Common myeloid progenitor, CD34-positive (primary cell): ENCODE data around the gene DCLRE1C.
"Not testable (repeated sequence)": the region's sequence is repeated elsewhere in the genome, so short reads cannot be mapped to it uniquely, and the experiment has no call there.

ENCODE experiments used
- CTCF ChIA-PET: fragments of 350-600 bp; sonication (Branson Sonifier 250); formaldehyde crosslinking; loops from one replicate; lab custom pipeline; 2021; ENCODE audit warnings: antibody characterized with exemption; lab: Charles Lee
- POLR2A ChIA-PET: fragments of 350-600 bp; sonication (Branson Sonifier 250); formaldehyde crosslinking; loops from one replicate; lab custom pipeline; 2021; ENCODE audit warnings: antibody characterized with exemption; lab: Charles Lee
- DNase-seq, 3 donors: peaks; one replicate each; pipeline versions ENCODE4 v3.0.0 to v3.0.0-alpha.2; 2013
- H3K27ac ChIP-seq, 2 experiments: 1 replicate in 1 of 2; 2 replicates in 1 of 2; pipeline ENCODE4 v1.7.0; 2013; ENCODE audit warnings: inconsistent platforms in 2 of 2, low read length in 2 of 2, mild to moderate bottlenecking in 2 of 2, low read depth in 1 of 2, moderate library complexity in 1 of 2; ENCODE audit not compliant: severe bottlenecking in 2 of 2, insufficient read depth in 1 of 2, poor library complexity in 1 of 2
- H3K27me3 ChIP-seq, 5 experiments: replicated peaks in 2 of 5; 1 replicate in 3 of 5; 2 replicates in 2 of 5; pipeline versions ENCODE4 v1.6.1 to v1.7.0; 2013; ENCODE audit warnings: low read length in 4 of 5, mild to moderate bottlenecking in 2 of 5, moderate library complexity in 2 of 5, inconsistent platforms in 1 of 5; ENCODE audit not compliant: insufficient read depth in 5 of 5, control insufficient read depth in 4 of 5
- H3K36me3 ChIP-seq, 4 experiments: 1 replicate in 2 of 4; 2 replicates in 2 of 4; pipeline versions ENCODE4 v1.6.1 to v1.7.0; 2013; ENCODE audit warnings: low read length in 3 of 4, control low read depth in 1 of 4, mild to moderate bottlenecking in 1 of 4; ENCODE audit not compliant: control insufficient read depth in 4 of 4, insufficient read depth in 4 of 4
- H3K4me1 ChIP-seq, 4 experiments: 1 replicate in 3 of 4; 2 replicates in 1 of 4; pipeline versions ENCODE4 v1.6.1 to v1.7.1; 2013; ENCODE audit warnings: low read length in 3 of 4, mild to moderate bottlenecking in 3 of 4, control low read depth in 1 of 4, inconsistent platforms in 1 of 4, moderate library complexity in 1 of 4; ENCODE audit not compliant: control insufficient read depth in 4 of 4, insufficient read depth in 4 of 4; ENCODE audit errors: control extremely low read depth in 1 of 4
- H3K4me3 ChIP-seq, 7 experiments: 1 replicate in 4 of 7; 2 replicates in 3 of 7; pipeline versions ENCODE4 v1.5.1 to v1.7.0; 2013; ENCODE audit warnings: mild to moderate bottlenecking in 7 of 7, low read length in 6 of 7, moderate library complexity in 6 of 7, inconsistent platforms in 2 of 7, low read depth in 2 of 7, control low read depth in 1 of 7; ENCODE audit not compliant: insufficient read depth in 4 of 7, control insufficient read depth in 1 of 7; ENCODE audit errors: extremely low read depth in 1 of 7
- H3K9me3 ChIP-seq, 5 experiments: 1 replicate in 4 of 5; 2 replicates in 1 of 5; pipeline versions ENCODE4 v1.6.1 to v1.7.1; 2013; ENCODE audit warnings: low read length in 4 of 5, mild to moderate bottlenecking in 2 of 5, inconsistent platforms in 1 of 5, low read depth in 1 of 5, moderate library complexity in 1 of 5; ENCODE audit not compliant: control insufficient read depth in 4 of 5, insufficient read depth in 2 of 5; ENCODE audit errors: control extremely low read depth in 1 of 5
- WGBS: methylation state at CpG from one replicate; pipeline ENCODE4 v1.1.5; 2013; ENCODE audit not compliant: insufficient coverage; 5-methylcytosine and 5-hydroxymethylcytosine counted together

DCLRE1C gene

GRCh38 chr10:14879124-14879927 is 74.6 kb downstream of the DCLRE1C start:
- WGBS: 0% methylated on average over 48 of the region's 60 CpGs
- Histone ChIP-seq H3K36me3 (peaks cover 0 to 15% (median 4%) of the 10 kb centered on the region in 4 experiments), H3K4me3 (peak overlapping the region; percentile 82 to 99 (median 97)), H3K4me1 (peaks cover 5 to 27% (median 21%) of the 10 kb centered on the region in 4 experiments), H3K27ac (peak overlapping the region; percentile 33 to 43), H3K9me3 (no peaks in the 10 kb centered on the region), H3K27me3 (no peaks in the 10 kb centered on the region)
- ChIA-PET POLR2A (interaction anchor here (1.0 kb wide), 1 partner anchor 80 kb away, joined by 3 read pairs; the partner anchor contains the start of gene MEIG1), CTCF (interaction anchor here (0.9 to 2.2 kb wide), 5 partner anchors 11 to 28 kb away, joined by 3 to 14 read pairs (median 3); no protein-coding TSS in a partner anchor)
- peak in 2 of 3 donors; percentile 50 to 62 for DNase-seq

- Histone ChIP-seq H3K27ac (peak within 1 kb of the TSS; percentile 40 to 87), H3K4me3 (peak within 1 kb of the TSS; percentile 82 to 99 (median 97)), H3K27me3 (no peaks in the 10 kb centered on the region), H3K9me3 (no peaks in the 10 kb centered on the region), H3K36me3 (peaks cover 0 to 11% (median 1%) of the 10 kb centered on the region in 4 experiments), H3K4me1 (peaks cover 5 to 27% (median 21%) of the 10 kb centered on the region in 4 experiments)
- POLR2A ChIA-PET: interaction anchor here (0.7 to 1.0 kb wide), 5 partner anchors 11 to 81 kb away, joined by 3 to 4 read pairs (median 3); partner anchors contain the start of genes CDNF, DCLRE1C, HSPA14 and MEIG1
- DNase-seq: peak; percentile 93 to 97 (median 96)
- CTCF ChIA-PET: interaction anchor here (0.9 to 1.4 kb wide), 4 partner anchors 17 to 28 kb away, joined by 3 to 4 read pairs (median 3); no protein-coding TSS in a partner anchor
- WGBS: 0% methylated on average over 89 of the region's 102 CpGs
Measured at GRCh38 chr10:14878266-14879123, 75.4 kb downstream of the DCLRE1C start, which contains the start of gene SUV39H2. Gene SUV39H2 (plus strand): TSS chr10:14878866. CDS start chr10:14878889, 23 bp downstream.

- H3K36me3 ChIP-seq: peaks cover 2 to 12% (median 2%) of the 10 kb centered on the region in 4 experiments
- H3K4me3 ChIP-seq: peak overlapping the region in 4 of 7 experiments; percentile 82 to 99 (median 98)
- DNase-seq: no peak
- no peaks in the 10 kb centered on the region for H3K27me3 ChIP-seq
- WGBS: 90% methylated on average over 9 of the region's 9 CpGs
- no peaks in the 10 kb centered on the region for H3K9me3 ChIP-seq
- no peak overlapping the region for H3K27ac ChIP-seq
- H3K4me1 ChIP-seq: peaks cover 5 to 27% (median 21%) of the 10 kb centered on the region in 4 experiments
- ChIA-PET POLR2A (no interaction called here), CTCF (interaction anchor here (0.9 to 1.4 kb wide), 2 partner anchors 10 to 98 kb away, joined by 3 read pairs; no protein-coding TSS in a partner anchor)
Measured at GRCh38 chr10:14876764-14877163, 77.1 kb downstream of the DCLRE1C start.

GRCh38 chr10:14875941-14876340 is 78.0 kb downstream of the DCLRE1C start:
- Histone ChIP-seq H3K27ac (no peak overlapping the region), H3K4me3 (no peak overlapping the region), H3K4me1 (peaks cover 5 to 27% (median 21%) of the 10 kb centered on the region in 4 experiments), H3K27me3 (no peaks in the 10 kb centered on the region), H3K36me3 (peaks cover 2 to 10% (median 5%) of the 10 kb centered on the region in 4 experiments), H3K9me3 (no peaks in the 10 kb centered on the region)
- WGBS: 99% methylated on average over 8 of the region's 12 CpGs
- POLR2A ChIA-PET: no interaction called here
- CTCF ChIA-PET: interaction anchor here (0.9 kb wide), 1 partner anchor 9 kb away, joined by 3 read pairs; no protein-coding TSS in a partner anchor
- DNase-seq: no peak

GRCh38 chr10:14873090-14873760 is 80.7 kb downstream of the DCLRE1C start:
- H3K27me3 ChIP-seq: no peaks in the 10 kb centered on the region
- H3K36me3 ChIP-seq: peaks cover 3 to 24% (median 14%) of the 10 kb centered on the region in 4 experiments
- H3K27ac ChIP-seq: no peak overlapping the region
- no peak for DNase-seq
- ChIA-PET POLR2A (no interaction called here), CTCF (interaction anchor here (1.0 kb wide), 1 partner anchor 232 kb away, joined by 3 read pairs; no protein-coding TSS in a partner anchor)
- H3K4me3 ChIP-seq: no peak overlapping the region
- peaks cover 0 to 13% (median 11%) of the 10 kb centered on the region in 4 experiments for H3K4me1 ChIP-seq
- H3K9me3 ChIP-seq: no peaks in the 10 kb centered on the region
- WGBS: 100% methylated on average over 2 of the region's 2 CpGs

GRCh38 chr10:14864871-14865270 is 89.0 kb downstream of the DCLRE1C start:
- WGBS: no CpG with 5 or more reads among the region's 3 CpGs
- H3K9me3 ChIP-seq, H3K27me3 ChIP-seq, H3K27ac ChIP-seq, H3K4me3 ChIP-seq, POLR2A ChIA-PET, DNase-seq, H3K4me1 ChIP-seq: not testable (repeated sequence)
- H3K36me3 ChIP-seq: peaks cover 8 to 47% (median 21%) of the 10 kb centered on the region in 4 experiments
- CTCF ChIA-PET: interaction anchor here (0.6 kb wide), 1 partner anchor 40 kb away, joined by 4 read pairs; no protein-coding TSS in a partner anchor
